IMR-90 (cell line): ENCODE measurements around the gene TAF3.

Source experiments
- CEBPB ChIP-seq: IDR thresholded peaks from 2 replicates; pipeline ENCODE4 v1.6.1; 2012; ENCODE audit warnings: low read depth, low read length, improper control_type of control experiment
- MAFK ChIP-seq: IDR thresholded peaks from 2 replicates; pipeline ENCODE4 v1.6.1; 2012; ENCODE audit warnings: low read depth, low read length, improper control_type of control experiment
- MXI1 ChIP-seq: IDR thresholded peaks from 2 replicates; pipeline ENCODE4 v1.6.1; 2012; ENCODE audit warnings: low read depth, mild to moderate bottlenecking, low read length, moderate library complexity, borderline replicate concordance
- NFE2L2 ChIP-seq: fragments of 150-350 bp; IDR thresholded peaks from 2 replicates; pipeline ENCODE4 v1.6.1; 2016; ENCODE audit warnings: low read depth, mild to moderate bottlenecking, low read length
- POLR2A ChIP-seq: IDR thresholded peaks from 2 replicates; pipeline ENCODE4 v1.6.1; 2012; ENCODE audit warnings: mild to moderate bottlenecking, low read depth, low read length
- RAD21 ChIP-seq: IDR thresholded peaks from 2 replicates; pipeline ENCODE4 v1.6.1; 2012; ENCODE audit warnings: low read length, improper control_type of control experiment
- RCOR1 ChIP-seq: IDR thresholded peaks from 2 replicates; pipeline ENCODE4 v1.6.1; 2012; ENCODE audit warnings: mild to moderate bottlenecking, low read length, improper control_type of control experiment; ENCODE audit not compliant: insufficient replicate concordance
- RFX5 ChIP-seq: IDR thresholded peaks from 2 replicates; pipeline ENCODE4 v1.8.0; 2012; ENCODE audit warnings: low read depth, mild to moderate bottlenecking, low read length, moderate library complexity
- TF ChIP-seq, protein P1 (sequence below): conservative IDR thresholded peaks from 2 replicates; pipeline ENCODE4 v1.5.1; 2012; ENCODE audit warnings: mild to moderate bottlenecking, low read depth, low read length, improper control_type of control experiment

DNA sequence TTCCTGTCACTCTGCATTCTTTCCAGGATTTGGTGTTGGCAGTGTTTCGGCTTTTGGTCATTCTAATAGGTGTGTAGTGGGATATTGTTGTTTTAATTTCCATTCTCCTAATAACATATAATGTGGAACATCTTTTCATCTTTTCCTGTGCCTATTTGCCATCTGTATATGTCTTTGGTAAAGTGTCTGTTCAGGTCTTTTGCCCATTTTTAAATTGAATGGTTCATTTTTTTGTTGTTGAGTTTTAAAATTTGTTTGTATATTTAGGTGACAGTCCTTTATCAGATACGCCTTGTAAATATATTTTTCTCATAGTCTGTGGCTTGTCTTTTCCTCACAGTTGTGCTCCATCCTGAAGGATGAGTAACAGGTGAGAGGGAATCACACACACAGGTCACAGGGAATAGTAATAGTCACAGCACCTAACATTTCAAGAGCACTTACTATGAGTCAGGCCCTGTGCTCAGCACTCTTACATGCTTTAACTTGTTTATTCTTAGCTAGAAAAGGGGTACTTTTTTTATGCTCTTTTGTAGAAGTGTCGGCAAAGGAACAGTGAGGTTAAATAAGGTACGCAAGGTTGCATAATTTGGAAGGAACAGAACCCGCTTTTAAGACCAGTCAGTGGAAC, 119.1 kb downstream of the TAF3 start:
- TF ChIP-seq, protein P1, sequence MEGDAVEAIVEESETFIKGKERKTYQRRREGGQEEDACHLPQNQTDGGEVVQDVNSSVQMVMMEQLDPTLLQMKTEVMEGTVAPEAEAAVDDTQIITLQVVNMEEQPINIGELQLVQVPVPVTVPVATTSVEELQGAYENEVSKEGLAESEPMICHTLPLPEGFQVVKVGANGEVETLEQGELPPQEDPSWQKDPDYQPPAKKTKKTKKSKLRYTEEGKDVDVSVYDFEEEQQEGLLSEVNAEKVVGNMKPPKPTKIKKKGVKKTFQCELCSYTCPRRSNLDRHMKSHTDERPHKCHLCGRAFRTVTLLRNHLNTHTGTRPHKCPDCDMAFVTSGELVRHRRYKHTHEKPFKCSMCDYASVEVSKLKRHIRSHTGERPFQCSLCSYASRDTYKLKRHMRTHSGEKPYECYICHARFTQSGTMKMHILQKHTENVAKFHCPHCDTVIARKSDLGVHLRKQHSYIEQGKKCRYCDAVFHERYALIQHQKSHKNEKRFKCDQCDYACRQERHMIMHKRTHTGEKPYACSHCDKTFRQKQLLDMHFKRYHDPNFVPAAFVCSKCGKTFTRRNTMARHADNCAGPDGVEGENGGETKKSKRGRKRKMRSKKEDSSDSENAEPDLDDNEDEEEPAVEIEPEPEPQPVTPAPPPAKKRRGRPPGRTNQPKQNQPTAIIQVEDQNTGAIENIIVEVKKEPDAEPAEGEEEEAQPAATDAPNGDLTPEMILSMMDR, result no peak
- TF ChIP-seq CEBPB (no peak), MXI1 (no peak), POLR2A (no peak), MAFK (no peak), RFX5 (no peak), NFE2L2 (no peak), RCOR1 (no peak), RAD21 (no peak)
